Measurements from ENCODE around the gene BRCA1.

GRCh38 chr17:43020789-43021740, 104.1 kb downstream of the BRCA1 start:
- TF ChIP-seq GABPA (IDR thresholded peaks at IDR 0.05; ENCODE audit: low read depth) (no peak), POLR2AphosphoS5 (IDR thresholded peaks at IDR 0.05; ENCODE audit: low read depth) (peak; percentile 74), SPI1 (IDR thresholded peaks at IDR 0.05; ENCODE audit: borderline replicate concordance, low read depth) (no peak)
- TF ChIP-seq, protein P1, sequence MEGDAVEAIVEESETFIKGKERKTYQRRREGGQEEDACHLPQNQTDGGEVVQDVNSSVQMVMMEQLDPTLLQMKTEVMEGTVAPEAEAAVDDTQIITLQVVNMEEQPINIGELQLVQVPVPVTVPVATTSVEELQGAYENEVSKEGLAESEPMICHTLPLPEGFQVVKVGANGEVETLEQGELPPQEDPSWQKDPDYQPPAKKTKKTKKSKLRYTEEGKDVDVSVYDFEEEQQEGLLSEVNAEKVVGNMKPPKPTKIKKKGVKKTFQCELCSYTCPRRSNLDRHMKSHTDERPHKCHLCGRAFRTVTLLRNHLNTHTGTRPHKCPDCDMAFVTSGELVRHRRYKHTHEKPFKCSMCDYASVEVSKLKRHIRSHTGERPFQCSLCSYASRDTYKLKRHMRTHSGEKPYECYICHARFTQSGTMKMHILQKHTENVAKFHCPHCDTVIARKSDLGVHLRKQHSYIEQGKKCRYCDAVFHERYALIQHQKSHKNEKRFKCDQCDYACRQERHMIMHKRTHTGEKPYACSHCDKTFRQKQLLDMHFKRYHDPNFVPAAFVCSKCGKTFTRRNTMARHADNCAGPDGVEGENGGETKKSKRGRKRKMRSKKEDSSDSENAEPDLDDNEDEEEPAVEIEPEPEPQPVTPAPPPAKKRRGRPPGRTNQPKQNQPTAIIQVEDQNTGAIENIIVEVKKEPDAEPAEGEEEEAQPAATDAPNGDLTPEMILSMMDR (IDR thresholded peaks at IDR 0.05; ENCODE audit: insufficient read depth, low read length): no peak
- TF ChIP-seq, protein P2, sequence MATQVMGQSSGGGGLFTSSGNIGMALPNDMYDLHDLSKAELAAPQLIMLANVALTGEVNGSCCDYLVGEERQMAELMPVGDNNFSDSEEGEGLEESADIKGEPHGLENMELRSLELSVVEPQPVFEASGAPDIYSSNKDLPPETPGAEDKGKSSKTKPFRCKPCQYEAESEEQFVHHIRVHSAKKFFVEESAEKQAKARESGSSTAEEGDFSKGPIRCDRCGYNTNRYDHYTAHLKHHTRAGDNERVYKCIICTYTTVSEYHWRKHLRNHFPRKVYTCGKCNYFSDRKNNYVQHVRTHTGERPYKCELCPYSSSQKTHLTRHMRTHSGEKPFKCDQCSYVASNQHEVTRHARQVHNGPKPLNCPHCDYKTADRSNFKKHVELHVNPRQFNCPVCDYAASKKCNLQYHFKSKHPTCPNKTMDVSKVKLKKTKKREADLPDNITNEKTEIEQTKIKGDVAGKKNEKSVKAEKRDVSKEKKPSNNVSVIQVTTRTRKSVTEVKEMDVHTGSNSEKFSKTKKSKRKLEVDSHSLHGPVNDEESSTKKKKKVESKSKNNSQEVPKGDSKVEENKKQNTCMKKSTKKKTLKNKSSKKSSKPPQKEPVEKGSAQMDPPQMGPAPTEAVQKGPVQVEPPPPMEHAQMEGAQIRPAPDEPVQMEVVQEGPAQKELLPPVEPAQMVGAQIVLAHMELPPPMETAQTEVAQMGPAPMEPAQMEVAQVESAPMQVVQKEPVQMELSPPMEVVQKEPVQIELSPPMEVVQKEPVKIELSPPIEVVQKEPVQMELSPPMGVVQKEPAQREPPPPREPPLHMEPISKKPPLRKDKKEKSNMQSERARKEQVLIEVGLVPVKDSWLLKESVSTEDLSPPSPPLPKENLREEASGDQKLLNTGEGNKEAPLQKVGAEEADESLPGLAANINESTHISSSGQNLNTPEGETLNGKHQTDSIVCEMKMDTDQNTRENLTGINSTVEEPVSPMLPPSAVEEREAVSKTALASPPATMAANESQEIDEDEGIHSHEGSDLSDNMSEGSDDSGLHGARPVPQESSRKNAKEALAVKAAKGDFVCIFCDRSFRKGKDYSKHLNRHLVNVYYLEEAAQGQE (IDR thresholded peaks at IDR 0.05; ENCODE audit: insufficient replicate concordance, low read depth): no peak
